Measurements from ENCODE around the gene IL22RA2. TPM values are rescaled to one million over a fixed set of nuclear protein-coding genes. Genes with fewer than 3 reads are reported as not detected.

IL22RA2 gene
- total and polyA plus RNA-seq, 9 of the 15 experiments (the other 6 are each of a cell fraction or from before 2014, with no cell fraction given) = 0.03 TPM; not detected in 8

GRCh38 chr6:137170266-137171052 is 3.0 kb downstream of the IL22RA2 start (continued):
- TF ChIP-seq HOMEZ (CRISPR knock-in tag; IDR thresholded peaks at IDR 0.05) (no peak), HDAC1 (IDR thresholded peaks at IDR 0.05) (no peak), ZSCAN32 (CRISPR knock-in tag; IDR thresholded peaks at IDR 0.05) (no peak), L3MBTL2 (IDR thresholded peaks at IDR 0.05) (peak; percentile 71), JUN (IDR thresholded peaks at IDR 0.05; ENCODE audit: borderline replicate concordance, low read depth, low read length) (no peak), JUN (CRISPR knock-in tag; IDR thresholded peaks at IDR 0.05; ENCODE audit: borderline replicate concordance) (no peak), BRD9 (IDR thresholded peaks at IDR 0.05; ENCODE audit: low read depth, partially characterized antibody) (no peak), ZFPM2 (CRISPR knock-in tag; IDR thresholded peaks at IDR 0.05) (0 out of 2 replicates have a peak, but pooled peaks have one; percentile 37), ZNF318 (IDR thresholded peaks at IDR 0.05; ENCODE audit: borderline replicate concordance in 1 of 2, low read depth in 1 of 2) (no peak), ZNF551 (CRISPR knock-in tag; IDR thresholded peaks at IDR 0.05) (no peak), STAT5B (CRISPR knock-in tag; IDR thresholded peaks at IDR 0.05) (no peak)
- TF ChIP-seq, protein P1, sequence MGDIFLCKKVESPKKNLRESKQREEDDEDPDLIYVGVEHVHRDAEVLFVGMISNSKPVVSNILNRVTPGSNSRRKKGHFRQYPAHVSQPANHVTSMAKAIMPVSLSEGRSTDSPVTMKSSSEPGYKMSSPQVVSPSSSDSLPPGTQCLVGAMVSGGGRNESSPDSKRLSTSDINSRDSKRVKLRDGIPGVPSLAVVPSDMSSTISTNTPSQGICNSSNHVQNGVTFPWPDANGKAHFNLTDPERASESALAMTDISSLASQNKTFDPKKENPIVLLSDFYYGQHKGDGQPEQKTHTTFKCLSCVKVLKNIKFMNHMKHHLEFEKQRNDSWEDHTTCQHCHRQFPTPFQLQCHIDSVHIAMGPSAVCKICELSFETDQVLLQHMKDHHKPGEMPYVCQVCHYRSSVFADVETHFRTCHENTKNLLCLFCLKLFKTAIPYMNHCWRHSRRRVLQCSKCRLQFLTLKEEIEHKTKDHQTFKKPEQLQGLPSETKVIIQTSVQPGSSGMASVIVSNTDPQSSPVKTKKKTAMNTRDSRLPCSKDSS (IDR thresholded peaks at IDR 0.05; ENCODE audit: low read depth, partially characterized antibody) = no peak
- TF ChIP-seq, protein P2, sequence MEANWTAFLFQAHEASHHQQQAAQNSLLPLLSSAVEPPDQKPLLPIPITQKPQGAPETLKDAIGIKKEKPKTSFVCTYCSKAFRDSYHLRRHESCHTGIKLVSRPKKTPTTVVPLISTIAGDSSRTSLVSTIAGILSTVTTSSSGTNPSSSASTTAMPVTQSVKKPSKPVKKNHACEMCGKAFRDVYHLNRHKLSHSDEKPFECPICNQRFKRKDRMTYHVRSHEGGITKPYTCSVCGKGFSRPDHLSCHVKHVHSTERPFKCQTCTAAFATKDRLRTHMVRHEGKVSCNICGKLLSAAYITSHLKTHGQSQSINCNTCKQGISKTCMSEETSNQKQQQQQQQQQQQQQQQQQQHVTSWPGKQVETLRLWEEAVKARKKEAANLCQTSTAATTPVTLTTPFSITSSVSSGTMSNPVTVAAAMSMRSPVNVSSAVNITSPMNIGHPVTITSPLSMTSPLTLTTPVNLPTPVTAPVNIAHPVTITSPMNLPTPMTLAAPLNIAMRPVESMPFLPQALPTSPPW (CRISPR knock-in tag; IDR thresholded peaks at IDR 0.05) = no peak

All from K562 (cell line).